ENCODE results near the gene MTG1.
"Not testable (repeated sequence)": the region's sequence is repeated elsewhere in the genome, so short reads cannot be mapped to it uniquely, and the experiment has no call there.

Gene MTG1

DNA sequence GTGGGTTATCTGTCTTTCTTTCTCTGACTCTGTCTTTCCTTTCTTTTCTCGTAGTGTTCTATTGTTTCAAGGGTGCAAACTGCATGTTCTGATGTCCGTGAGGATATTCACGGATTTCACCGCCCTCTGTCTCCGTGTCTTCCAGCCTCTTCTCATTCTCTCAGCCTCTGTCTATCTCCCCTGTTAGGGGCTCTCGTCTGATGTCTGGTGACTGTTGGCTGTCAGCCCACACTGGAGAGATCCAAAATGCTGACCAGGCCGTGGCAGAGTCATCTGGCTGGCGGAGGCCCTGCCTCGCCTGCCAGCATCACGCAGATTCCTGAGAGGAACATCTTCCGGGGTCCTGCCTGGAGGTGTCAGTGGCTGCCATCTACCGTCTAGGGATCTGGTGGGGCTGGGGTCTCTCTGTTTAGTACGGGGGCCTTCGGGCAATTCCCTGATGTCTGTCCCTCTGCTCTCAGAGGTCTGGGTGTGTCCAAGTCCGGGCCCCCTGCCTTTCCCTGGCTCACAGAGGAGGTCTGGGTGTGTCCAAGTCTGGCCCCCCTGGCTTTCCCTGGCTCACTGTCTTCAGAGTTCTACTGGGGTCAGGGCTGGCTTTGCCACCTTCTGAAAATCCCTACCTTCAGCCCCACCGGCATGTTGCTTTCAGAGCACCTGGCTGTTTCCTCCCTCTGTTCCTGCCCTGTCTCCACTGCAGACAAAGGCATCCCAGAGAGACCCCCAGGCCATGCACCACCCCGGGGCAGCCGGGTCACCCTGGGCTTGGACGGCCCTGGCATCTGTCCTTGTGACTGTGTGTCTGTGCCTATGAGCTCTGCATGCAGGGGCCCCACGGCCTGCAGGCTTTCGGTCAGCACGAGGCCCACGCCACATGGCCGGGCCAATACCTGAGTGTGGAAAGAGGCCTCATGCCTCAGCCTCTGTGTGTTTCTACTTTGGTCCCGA, 45.8 kb downstream of the MTG1 start:
- TF ChIP-seq, protein P1, sequence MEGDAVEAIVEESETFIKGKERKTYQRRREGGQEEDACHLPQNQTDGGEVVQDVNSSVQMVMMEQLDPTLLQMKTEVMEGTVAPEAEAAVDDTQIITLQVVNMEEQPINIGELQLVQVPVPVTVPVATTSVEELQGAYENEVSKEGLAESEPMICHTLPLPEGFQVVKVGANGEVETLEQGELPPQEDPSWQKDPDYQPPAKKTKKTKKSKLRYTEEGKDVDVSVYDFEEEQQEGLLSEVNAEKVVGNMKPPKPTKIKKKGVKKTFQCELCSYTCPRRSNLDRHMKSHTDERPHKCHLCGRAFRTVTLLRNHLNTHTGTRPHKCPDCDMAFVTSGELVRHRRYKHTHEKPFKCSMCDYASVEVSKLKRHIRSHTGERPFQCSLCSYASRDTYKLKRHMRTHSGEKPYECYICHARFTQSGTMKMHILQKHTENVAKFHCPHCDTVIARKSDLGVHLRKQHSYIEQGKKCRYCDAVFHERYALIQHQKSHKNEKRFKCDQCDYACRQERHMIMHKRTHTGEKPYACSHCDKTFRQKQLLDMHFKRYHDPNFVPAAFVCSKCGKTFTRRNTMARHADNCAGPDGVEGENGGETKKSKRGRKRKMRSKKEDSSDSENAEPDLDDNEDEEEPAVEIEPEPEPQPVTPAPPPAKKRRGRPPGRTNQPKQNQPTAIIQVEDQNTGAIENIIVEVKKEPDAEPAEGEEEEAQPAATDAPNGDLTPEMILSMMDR (IDR thresholded peaks at IDR 0.05; ENCODE audit: low read depth, low read length) = no peak
- no peak overlapping the region for H3K4me3 ChIP-seq (ENCODE audit: low read depth, low read length)

DNA sequence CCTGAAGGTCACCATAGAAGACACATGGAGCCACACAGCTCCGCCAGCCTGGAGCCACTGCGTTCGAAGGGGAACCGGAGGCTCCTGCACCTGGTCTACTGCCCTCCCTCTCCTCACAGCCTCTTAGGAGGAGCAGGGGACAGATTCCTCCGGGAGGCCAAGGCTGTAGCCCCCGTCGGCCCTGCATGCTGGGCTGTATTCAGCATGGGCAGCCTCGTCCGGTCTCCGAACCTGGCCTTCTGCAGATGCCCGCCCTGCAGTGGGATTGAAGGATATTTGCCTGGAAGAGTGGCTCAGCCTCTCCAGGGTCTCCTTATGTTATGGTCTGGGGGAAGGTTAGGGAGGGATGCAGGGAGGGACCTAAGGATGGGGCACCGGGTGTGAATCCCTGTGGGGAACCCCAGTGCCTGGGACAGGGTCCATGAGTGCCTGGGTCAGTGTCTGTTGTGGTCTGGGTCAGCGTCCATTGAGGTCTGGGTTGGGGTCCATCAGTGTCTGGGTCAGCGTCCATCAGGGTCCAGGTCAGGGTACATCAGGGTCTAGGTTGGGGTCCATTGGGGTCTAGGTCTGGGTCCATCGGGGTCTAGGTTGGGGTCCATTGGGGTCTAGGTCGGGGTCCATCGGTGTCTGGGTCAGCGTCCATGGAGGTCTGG, 46.8 kb downstream of the MTG1 start:
- TF ChIP-seq, protein P1 (IDR thresholded peaks at IDR 0.05; ENCODE audit: low read depth, low read length) = no peak
- no peak overlapping the region for H3K4me3 ChIP-seq (ENCODE audit: low read depth, low read length)

DNA sequence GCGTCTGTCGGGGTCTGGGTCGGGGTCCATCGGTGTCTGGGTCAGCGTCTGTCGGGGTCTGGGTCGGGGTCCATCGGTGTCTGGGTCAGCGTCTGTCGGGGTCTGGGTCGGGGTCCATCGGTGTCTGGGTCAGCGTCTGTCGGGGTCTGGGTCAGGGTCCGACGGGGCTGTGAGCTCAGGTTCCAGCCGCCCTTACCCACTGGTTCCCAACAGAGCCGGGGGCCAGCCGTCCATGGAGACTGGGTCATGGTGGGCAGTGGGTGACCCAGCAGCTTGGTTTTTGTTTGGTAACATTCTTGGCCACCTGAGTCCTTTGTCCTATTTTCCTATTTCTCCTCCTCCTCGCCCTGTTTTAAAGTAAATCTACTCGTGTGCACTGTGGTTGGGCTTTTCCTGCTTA, 47.4 kb downstream of the MTG1 start:
- H3K4me3 ChIP-seq (ENCODE audit: low read depth, low read length) = not testable (repeated sequence)

DNA sequence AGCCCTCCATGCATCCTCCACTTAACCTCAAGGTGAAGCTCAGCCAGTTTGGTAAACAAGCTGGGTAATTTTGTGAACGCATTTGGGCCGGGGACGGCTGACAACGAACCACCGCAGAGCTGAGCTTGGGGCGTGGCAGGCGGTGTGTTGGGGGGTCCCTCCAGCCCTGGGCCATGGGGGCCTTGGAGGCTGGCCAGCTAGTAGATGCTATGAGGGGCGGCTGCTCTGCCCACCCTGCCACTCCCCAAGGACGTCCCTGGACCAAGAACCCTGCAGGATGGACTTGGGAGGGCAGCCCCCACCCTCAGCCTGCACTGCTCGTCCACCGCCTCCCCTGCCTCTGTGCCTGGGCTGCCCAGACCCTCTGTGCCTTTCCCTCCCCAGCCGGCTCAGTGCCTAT, 47.8 kb downstream of the MTG1 start:
- TF ChIP-seq, protein P1 (IDR thresholded peaks at IDR 0.05; ENCODE audit: low read depth, low read length) = no peak
- no peak overlapping the region for H3K4me3 ChIP-seq (ENCODE audit: low read depth, low read length)

DNA sequence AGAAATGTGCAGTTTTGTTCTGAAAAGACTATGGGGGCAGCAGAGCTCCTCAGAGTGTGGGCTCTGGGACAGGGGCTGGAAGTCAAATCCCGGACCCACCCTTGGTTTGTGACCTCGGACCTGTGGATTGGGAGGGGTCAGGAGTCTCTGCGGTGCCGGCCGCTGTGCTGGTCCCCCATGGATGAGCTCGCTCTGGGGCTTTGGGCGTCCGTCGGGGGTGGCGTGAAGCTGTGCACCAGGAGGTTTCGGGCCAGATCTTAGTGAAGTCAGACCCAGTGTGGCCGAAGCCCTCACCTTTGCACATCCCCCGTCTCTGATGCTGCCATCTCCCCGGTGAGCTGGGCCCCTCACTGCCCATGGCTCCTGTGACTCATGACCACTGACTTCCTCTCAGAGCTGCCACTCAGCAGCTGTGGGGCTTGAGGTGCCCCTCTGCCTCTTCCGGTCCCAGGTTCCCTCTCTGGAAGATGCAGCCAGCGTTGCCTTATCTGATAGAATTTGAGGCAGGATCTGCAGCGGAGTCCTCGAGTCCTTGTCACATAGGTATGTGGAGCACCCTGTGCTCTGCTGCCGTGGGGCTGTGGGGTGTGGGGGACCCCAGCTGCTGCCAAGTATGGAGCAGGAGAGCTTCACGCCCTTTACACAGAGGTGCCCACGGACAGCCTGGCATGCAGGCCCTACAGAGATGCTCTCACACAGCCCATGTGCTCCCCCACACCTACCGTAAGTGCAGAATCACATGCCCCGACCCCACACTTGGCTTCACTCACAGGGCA, 48.4 kb downstream of the MTG1 start:
- TF ChIP-seq, protein P1 (IDR thresholded peaks at IDR 0.05; ENCODE audit: low read depth, low read length) = no peak
- H3K4me3 ChIP-seq (ENCODE audit: low read depth, low read length) = no peak overlapping the region

DNA sequence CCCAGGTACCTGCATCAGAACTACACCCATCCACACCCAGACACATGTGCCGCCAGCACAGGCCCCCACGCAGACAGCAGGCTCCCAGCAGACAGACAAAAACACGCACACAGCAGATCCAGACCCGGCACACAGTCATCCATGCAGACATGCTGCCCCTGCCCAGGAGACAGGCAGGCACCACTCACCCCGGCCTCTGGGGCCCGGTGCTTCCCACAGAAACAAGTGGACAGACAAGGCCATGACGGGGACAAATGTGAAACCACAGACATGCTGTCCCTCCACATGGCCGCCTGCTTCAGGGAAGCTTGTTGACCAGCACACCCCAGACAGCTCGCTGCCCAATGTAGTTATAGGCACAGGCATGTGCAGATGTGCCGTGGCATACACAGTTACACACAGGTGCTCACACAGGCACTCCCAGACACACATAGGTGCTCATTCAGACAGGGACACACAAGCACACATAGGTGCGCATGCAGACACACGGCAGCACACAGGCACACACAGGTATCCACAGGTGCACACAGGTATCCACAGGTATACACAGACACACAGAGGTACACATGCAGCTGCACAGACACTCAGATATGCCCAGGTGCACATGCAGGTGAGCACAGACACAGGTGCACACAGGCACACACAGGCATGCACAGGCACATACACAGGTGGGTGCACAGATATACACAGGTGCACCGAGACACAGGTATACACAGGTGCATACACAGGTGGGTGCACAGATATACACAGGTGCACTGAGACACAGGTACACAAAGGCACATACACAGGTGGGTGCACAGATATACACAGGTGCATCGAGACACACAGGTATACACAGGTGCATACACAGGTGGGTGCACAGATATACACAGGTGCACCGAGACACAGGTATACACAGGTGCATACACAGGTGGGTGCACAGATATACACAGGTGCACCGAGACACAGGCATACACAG, 49.3 kb downstream of the MTG1 start:
- TF ChIP-seq, protein P1 (IDR thresholded peaks at IDR 0.05; ENCODE audit: low read depth, low read length) = no peak
- H3K4me3 ChIP-seq (ENCODE audit: low read depth, low read length) = no peak overlapping the region
